Left cardiac atrium (tissue), 4 donors: Measurements from ENCODE around the gene OR8B2. TPM values are rescaled to one million over a fixed set of nuclear protein-coding genes. Genes with fewer than 3 reads are reported as not detected.
"Not testable (repeated sequence)": the region's sequence is repeated elsewhere in the genome, so short reads cannot be mapped to it uniquely, and the experiment has no call there.

ENCODE experiments used
- ATAC-seq, 2 donors: fragments of 200-7000 bp; cut with Tn5 transposase; one replicate each; pipeline ENCODE4 v1.9.1; 2020; ENCODE audit warnings: mild to moderate bottlenecking in 2 of 2, moderate library complexity in 2 of 2
- DNase-seq: peaks from one replicate; pipeline ENCODE4 v3.0.0-alpha.2; 2020
- intact Hi-C, 2 donors: fragments of 100-400 bp; cut with DNase I; formaldehyde crosslinking; loops; one replicate each; pipeline versions ENCODE4 v1.14.1 to v1.15.1; 2022 to 2023
- long read RNA-seq: library from polyadenylated mRNA; unstranded; transcript quantifications from one replicate; pipeline ENCODE4 v2.0.0, GENCODE V29; 2021
- total RNA-seq, 2 donors: library from RNA; stranded (reverse); fragmentation: NEBNext Ultra II Directional; extraction: Animal tissue kit (Norgen Biotek cat#: 25700); gene quantifications; one replicate each; pipeline ENCODE4 v1.2.1, GENCODE V29; 2021
- donor health status: DM: no; HTN: yes; CAD: no.
- donor health status: DM: no; HTN: yes; CAD: no; lungs with severe emphysema.
- donor health status: DM: yes; HTN: yes; CAD: no.
- donor health status: Dilated cardiomyopathy.

OR8B2 gene, protein sequence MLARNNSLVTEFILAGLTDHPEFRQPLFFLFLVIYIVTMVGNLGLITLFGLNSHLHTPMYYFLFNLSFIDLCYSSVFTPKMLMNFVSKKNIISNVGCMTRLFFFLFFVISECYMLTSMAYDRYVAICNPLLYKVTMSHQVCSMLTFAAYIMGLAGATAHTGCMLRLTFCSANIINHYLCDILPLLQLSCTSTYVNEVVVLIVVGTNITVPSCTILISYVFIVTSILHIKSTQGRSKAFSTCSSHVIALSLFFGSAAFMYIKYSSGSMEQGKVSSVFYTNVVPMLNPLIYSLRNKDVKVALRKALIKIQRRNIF
- total RNA-seq, result not detected
- long read RNA-seq, result 0 reads

- DNase-seq, result no peak
- intact Hi-C loops, result no loop called here
These were observed at the start of gene OR8B2 for GRCh38 chr11:124384399-124384798. Gene OR8B2, minus strand, starts transcription at chr11:124384499. Its CDS starts 1,156 bp downstream, at chr11:124383343.

GRCh38 chr11:124429599-124429998 is 45.3 kb upstream of the OR8B2 start:
- DNase-seq (no peak), ATAC-seq (no peak)
- intact Hi-C loops, result no loop called here

More at GRCh38 chr11:124384399-124384798, at the start of gene OR8B2:
- no peak for ATAC-seq

GRCh38 chr11:124424384-124424921 is 40.2 kb upstream of the OR8B2 start, which contains the start of gene OR8B4:
Gene OR8B4, minus strand, starts transcription at chr11:124424871. Its CDS starts 0 bp downstream, at chr11:124424871.
- intact Hi-C loops, result no loop called here
- ATAC-seq (no peak), DNase-seq (no peak)

GRCh38 chr11:124421043-124421442 is 36.7 kb upstream of the OR8B2 start:
- ATAC-seq (no peak), DNase-seq (no peak)
- intact Hi-C loops, result no loop called here

DNA sequence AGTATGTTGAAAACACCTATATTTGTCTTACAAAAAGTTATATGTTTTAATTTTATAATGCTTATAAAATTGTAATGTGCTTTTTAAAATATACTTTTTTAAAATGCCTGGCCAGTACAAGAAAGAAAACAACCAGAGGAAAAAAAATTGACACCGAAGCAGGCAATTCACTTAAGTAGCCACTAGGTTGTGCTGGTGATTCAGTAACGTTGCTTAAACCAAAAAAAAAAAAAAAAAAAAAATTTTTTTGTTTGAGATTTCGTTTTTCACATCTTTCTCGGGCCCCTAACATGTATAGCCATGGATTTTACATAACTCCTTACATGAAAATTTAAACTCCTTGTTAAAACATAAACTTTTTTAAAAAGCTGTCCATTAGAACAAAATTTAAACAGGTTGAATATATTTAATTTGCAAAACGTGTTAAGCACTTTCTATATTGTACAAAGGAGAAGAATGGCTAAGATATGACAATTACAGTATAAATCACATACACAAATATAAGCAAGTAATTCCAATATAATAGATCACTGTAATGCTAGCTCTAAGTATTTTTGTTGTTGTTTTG is 31.1 kb upstream of the OR8B2 start:
- DNase-seq (no peak), ATAC-seq (no peak)
- intact Hi-C loops, result loop anchor here (1.0 to 5.0 kb wide), 3 partner anchors 67 to 171 kb away; no protein-coding TSS in a partner anchor

DNA sequence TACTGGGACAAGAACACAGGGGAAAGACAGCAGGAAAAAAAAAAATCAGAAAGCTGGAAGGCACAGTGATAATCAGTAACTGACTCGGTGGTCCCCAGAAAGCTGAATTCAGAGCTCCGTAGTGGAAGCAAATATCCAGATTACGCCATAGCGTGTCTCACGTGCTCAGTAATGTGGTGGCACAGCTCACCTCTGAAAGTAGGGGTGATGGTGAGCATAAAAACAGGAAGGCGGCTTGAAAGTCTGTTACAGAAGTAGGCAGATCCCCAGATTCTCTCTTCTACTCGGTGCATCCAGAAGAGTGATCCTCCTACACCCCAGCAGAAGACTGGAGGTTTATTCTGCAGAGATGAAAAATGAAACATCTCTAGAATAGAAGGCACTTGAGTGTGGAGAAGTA is 25.6 kb upstream of the OR8B2 start:
- no peak for DNase-seq
- intact Hi-C loops, result no loop called here
- no peak for ATAC-seq

DNA sequence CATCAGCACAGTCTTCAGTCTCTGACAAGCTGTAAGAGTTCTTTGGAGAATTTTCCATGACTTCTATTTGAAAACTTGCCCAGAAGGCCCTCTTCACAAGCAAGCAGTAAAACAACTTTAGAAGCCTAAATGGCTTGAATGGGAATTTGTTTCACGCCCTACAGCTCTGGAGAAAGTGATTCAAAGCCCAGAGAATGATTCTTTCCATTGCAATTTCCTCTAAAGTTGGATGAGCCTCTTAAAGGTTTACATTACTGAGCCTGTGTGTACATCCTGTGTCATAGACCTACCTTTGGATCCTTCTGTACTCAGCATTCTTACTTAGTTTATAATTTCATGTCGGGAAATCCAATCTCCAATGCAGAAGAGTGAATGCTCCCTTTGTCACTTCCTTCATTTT is 21.3 kb upstream of the OR8B2 start:
- intact Hi-C loops, result no loop called here

DNA sequence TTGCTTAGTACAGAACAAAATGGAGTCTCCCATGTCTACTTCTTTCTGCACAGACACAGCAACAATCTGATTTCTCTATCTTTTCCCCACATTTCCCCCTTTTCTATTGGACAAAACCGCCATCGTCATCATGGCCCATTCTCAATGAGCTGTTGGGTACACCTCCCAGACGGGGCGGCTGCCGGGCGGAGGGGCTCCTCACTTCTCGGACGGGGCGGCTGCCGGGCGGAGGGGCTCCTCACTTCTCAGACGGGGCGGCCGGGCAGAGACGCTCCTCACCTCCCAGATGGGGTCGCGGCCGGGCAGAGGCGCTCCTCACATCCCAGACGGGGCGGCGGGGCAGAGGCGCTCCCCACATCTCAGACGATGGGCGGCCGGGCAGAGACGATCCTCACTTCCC is 18.9 kb upstream of the OR8B2 start:
- ATAC-seq, DNase-seq: not testable (repeated sequence)

More for the DNA sequence above, 21.3 kb upstream of the OR8B2 start:
- DNase-seq (no peak), ATAC-seq (no peak)

GRCh38 chr11:124402326-124402922 is 18.1 kb upstream of the OR8B2 start:
- intact Hi-C loops, result no loop called here
- DNase-seq, result peak; percentile 67
- ATAC-seq, result peak; percentile 41 to 71

More for the DNA sequence above, 18.9 kb upstream of the OR8B2 start:
- intact Hi-C loops, result not testable (repeated sequence)

- ATAC-seq, result no peak
- DNase-seq, result no peak
- intact Hi-C loops, result no loop called here
These were observed 14.6 kb upstream of the OR8B2 start, which contains the start of gene OR8B3 for GRCh38 chr11:124398924-124399323. Gene OR8B3, minus strand, starts transcription at chr11:124399024. Its CDS starts 1,673 bp downstream, at chr11:124397351.

DNA sequence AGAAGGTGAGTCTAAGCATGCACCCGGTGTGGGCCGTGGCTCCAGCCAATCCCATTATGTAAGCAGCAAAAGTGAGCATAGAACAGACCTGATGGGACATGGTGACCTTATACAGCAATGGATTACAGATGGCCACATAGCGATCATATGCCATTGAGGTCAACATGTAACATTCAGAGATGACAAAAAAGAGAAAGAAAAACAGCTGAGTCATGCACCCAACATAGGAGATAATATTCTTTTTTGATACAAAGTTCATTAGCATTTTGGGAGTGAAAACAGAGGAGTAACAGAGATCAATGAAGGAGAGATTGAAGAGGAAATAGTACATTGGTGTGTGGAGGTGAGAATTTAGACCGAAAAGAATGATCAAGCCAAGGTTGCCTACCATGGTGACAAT is 12.5 kb upstream of the OR8B2 start:
- intact Hi-C loops, ATAC-seq, DNase-seq: not testable (repeated sequence)

DNA sequence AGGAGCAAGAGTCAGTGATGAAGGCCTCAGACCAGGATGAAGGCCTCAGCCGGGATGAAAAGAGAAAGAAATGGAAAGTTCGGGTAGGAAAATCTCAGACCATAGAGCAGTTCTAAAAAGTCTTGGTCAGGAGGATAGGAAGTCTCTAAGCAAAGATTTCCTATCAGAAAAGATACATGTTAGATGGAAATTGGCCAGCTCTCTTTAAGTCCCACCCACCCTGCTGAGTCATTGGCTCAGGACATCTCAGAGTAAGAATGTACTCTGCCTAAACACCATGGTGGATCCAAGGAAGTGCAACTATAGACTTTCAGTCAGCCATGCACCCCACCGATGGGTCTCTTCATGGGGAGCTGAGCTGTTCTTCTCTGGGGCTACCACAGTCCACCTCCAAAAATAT is 10.1 kb upstream of the OR8B2 start:
- ATAC-seq, result no peak
- no peak for DNase-seq
- intact Hi-C loops, result no loop called here

DNA sequence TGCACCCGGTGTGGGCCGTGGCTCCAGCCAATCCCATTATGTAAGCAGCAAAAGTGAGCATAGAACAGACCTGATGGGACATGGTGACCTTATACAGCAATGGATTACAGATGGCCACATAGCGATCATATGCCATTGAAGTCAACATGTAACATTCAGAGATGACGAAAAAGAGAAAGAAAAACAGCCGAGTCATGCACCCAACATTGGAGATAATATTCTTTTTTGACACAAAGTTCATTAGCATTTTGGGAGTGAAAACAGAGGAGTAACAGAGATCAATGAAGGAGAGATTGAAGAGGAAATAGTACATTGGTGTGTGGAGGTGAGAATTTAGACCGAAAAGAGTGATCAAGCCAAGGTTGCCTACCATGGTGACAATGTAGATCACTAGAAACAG is 1.4 kb downstream of the OR8B2 start:
- intact Hi-C loops, DNase-seq, ATAC-seq: not testable (repeated sequence)

GRCh38 chr11:124380585-124380984 is 3.7 kb downstream of the OR8B2 start:
- intact Hi-C loops, result no loop called here
- ATAC-seq, result no peak
- no peak for DNase-seq

- DNase-seq (no peak), ATAC-seq (no peak)
- intact Hi-C loops, result no loop called here
These were observed 8.0 kb downstream of the OR8B2 start for GRCh38 chr11:124376280-124376679.

DNA sequence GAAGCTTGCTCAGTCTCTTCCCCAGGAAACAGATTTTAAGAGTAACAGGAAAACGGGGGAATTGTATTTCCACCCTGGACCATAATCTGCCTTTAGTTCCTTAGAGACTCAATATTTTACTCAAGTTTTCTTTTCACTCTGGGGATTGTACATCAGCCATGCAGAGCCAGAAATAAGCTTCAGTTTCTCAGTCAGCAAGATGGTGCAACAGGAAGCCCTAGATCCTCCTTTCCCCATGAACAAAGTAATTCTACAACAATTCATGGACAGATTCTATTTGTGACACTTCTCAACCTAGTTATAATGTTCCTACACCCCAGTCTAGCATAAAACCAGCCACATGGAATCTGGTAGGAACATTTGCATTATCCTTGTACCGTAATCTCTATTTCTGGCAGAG is 24.7 kb downstream of the OR8B2 start:
- intact Hi-C loops, result no loop called here
- DNase-seq (no peak), ATAC-seq (no peak)

DNA sequence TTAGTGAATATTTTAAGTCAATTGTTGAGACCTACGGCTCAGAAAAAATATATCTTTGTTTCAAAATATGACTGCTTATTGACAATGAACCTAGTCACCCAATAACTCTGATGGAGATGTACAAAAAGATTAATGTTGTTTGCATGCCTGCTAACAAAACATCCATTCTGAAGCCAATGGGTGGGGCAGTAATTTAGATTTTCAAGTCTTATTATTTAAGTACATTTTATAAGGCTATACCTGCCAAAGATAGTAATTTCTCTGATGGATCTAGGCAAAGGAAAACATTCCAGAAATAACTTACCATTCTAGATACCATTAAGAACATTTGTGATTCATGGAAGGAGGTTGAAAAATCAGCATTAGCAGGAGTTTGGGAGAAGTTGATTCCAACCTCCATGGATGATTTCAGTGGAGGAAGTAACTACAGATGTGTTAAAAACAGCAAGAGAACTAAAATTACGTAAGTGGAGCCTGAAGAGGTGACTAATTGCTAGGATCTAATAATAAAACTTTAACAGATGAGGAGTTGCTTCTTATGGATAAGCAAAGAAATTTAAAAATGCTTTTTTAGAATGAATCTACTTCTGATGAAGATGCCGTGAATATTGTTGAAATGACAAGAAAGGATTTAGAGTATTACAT is 37.9 kb downstream of the OR8B2 start:
- DNase-seq, result no peak
- intact Hi-C loops, result no loop called here
- no peak for ATAC-seq

DNA sequence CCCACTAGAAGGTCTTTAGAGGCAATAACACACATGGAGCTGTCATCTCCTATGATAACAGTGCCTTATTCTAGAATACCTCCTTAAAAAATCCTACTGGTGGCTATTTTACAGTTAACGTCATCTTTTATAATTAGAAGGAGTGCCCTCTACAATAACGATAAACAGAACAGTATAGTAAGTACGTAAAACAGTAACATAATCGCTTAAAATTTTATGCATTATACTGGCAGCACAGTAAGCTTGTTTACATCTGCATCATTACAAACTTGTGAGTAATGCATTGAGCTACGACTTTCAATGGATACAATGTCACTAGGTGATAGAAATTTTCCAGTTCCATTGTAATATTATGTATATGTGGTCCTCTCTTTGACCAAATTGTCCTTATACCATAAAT is 40.0 kb downstream of the OR8B2 start:
- ATAC-seq (no peak), DNase-seq (no peak)
- intact Hi-C loops, result no loop called here

GRCh38 chr11:124340142-124340447 is 44.2 kb downstream of the OR8B2 start:
- intact Hi-C loops, result no loop called here
- ATAC-seq (no peak), DNase-seq (no peak)
